Panc1 (cell line): Measurements from ENCODE around the gene IL19.

Source experiments
- POLR2AphosphoS5 ChIP-seq: IDR thresholded peaks from 2 replicates; pipeline ENCODE4 v1.6.1; 2012; ENCODE audit warnings: mild to moderate bottlenecking, low read depth, low read length, moderate library complexity
- SIN3A ChIP-seq: IDR thresholded peaks from 2 replicates; pipeline ENCODE4 v1.6.1; 2012; ENCODE audit warnings: low read depth, mild to moderate bottlenecking, low read length, moderate library complexity, borderline replicate concordance; ENCODE audit not compliant: insufficient read depth
- TF ChIP-seq, protein P1 (sequence below): fragments of 450-650 bp; IDR thresholded peaks from 2 replicates; pipeline ENCODE4 v1.5.1; 2017; ENCODE audit warnings: mild to moderate bottlenecking
- TF ChIP-seq, protein P2 (sequence below), 2 experiments: IDR thresholded peaks; 2 replicates each; pipeline ENCODE4 v1.6.1; 2011 to 2012; ENCODE audit warnings: low read depth in 2 of 2, control low read depth in 1 of 2, low read length in 1 of 2, mild to moderate bottlenecking in 1 of 2, moderate library complexity in 1 of 2; ENCODE audit not compliant: insufficient read depth in 1 of 2

DNA sequence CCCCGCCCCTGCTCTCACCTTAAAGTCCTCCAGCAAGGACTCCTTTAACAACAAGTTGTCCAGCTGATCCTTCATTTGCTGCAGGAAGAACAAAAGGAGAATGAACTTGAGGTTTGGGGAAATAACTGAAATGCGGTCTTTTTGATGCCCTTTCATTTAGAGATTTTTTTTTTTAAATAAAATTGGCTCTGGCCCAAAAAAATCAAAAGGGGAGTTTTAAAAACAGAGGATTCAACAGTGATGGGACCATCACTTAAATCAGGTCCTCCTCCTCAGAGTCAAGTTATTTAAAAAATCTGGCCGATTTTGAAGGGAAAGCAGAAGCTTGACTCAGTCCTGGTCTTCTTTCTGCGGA, 742 bp downstream of the IL19 start:
- TF ChIP-seq, protein P1, sequence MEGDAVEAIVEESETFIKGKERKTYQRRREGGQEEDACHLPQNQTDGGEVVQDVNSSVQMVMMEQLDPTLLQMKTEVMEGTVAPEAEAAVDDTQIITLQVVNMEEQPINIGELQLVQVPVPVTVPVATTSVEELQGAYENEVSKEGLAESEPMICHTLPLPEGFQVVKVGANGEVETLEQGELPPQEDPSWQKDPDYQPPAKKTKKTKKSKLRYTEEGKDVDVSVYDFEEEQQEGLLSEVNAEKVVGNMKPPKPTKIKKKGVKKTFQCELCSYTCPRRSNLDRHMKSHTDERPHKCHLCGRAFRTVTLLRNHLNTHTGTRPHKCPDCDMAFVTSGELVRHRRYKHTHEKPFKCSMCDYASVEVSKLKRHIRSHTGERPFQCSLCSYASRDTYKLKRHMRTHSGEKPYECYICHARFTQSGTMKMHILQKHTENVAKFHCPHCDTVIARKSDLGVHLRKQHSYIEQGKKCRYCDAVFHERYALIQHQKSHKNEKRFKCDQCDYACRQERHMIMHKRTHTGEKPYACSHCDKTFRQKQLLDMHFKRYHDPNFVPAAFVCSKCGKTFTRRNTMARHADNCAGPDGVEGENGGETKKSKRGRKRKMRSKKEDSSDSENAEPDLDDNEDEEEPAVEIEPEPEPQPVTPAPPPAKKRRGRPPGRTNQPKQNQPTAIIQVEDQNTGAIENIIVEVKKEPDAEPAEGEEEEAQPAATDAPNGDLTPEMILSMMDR = no peak
- no peak for TF ChIP-seq POLR2AphosphoS5
- no peak for TF ChIP-seq SIN3A
- TF ChIP-seq, protein P2, sequence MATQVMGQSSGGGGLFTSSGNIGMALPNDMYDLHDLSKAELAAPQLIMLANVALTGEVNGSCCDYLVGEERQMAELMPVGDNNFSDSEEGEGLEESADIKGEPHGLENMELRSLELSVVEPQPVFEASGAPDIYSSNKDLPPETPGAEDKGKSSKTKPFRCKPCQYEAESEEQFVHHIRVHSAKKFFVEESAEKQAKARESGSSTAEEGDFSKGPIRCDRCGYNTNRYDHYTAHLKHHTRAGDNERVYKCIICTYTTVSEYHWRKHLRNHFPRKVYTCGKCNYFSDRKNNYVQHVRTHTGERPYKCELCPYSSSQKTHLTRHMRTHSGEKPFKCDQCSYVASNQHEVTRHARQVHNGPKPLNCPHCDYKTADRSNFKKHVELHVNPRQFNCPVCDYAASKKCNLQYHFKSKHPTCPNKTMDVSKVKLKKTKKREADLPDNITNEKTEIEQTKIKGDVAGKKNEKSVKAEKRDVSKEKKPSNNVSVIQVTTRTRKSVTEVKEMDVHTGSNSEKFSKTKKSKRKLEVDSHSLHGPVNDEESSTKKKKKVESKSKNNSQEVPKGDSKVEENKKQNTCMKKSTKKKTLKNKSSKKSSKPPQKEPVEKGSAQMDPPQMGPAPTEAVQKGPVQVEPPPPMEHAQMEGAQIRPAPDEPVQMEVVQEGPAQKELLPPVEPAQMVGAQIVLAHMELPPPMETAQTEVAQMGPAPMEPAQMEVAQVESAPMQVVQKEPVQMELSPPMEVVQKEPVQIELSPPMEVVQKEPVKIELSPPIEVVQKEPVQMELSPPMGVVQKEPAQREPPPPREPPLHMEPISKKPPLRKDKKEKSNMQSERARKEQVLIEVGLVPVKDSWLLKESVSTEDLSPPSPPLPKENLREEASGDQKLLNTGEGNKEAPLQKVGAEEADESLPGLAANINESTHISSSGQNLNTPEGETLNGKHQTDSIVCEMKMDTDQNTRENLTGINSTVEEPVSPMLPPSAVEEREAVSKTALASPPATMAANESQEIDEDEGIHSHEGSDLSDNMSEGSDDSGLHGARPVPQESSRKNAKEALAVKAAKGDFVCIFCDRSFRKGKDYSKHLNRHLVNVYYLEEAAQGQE (IDR thresholded peaks at IDR 0.05; ENCODE audit: insufficient read depth in 1 of 2, low read depth in 2 of 2, low read length in 1 of 2) = no peak
